Karpas-422 (cell line): Measurements from ENCODE around the gene CAMK2A. TPM values are rescaled to one million over a fixed set of nuclear protein-coding genes. Genes with fewer than 3 reads are reported as not detected.

ENCODE experiments used
- DNase-seq: peaks from one replicate; pipeline ENCODE4 v3.0.0-alpha.2; 2015
- H2AFZ ChIP-seq: fragments of 200-600 bp; sonication (generic); 2 replicates; pipeline ENCODE4 v1.6.1; 2014; ENCODE audit warnings: antibody characterized with exemption, low read length, mixed read lengths
- H3K27ac ChIP-seq: fragments of 200-600 bp; sonication (generic); 2 replicates; pipeline ENCODE4 v1.5.1; 2014; ENCODE audit warnings: mild to moderate bottlenecking, low read length, moderate library complexity
- H3K27me3 ChIP-seq: fragments of 200-600 bp; sonication (generic); 2 replicates; pipeline ENCODE4 v1.6.1; 2014; ENCODE audit warnings: low read length, mixed read lengths
- H3K36me3 ChIP-seq: fragments of 200-600 bp; sonication (generic); 2 replicates; pipeline ENCODE4 v1.6.1; 2014; ENCODE audit warnings: low read length, mixed read lengths; ENCODE audit not compliant: insufficient read depth
- H3K4me1 ChIP-seq: fragments of 200-600 bp; sonication (generic); 2 replicates; pipeline ENCODE4 v1.6.1; 2014; ENCODE audit warnings: mild to moderate bottlenecking, low read length, mixed read lengths
- H3K4me2 ChIP-seq: fragments of 200-600 bp; sonication (generic); 2 replicates; pipeline ENCODE4 v1.6.1; 2014; ENCODE audit warnings: low read length, low read depth, mild to moderate bottlenecking; ENCODE audit not compliant: poor library complexity, severe bottlenecking
- H3K4me3 ChIP-seq: fragments of 200-600 bp; sonication (generic); 2 replicates; pipeline ENCODE4 v1.5.1; 2014; ENCODE audit warnings: mild to moderate bottlenecking, antibody characterized with exemption, low read length, mixed read lengths
- H3K79me2 ChIP-seq: fragments of 200-600 bp; sonication (generic); 2 replicates; pipeline ENCODE4 v1.6.1; 2014; ENCODE audit warnings: mild to moderate bottlenecking, low read length, mixed read lengths
- H3K9ac ChIP-seq: fragments of 200-600 bp; sonication (generic); 2 replicates; pipeline ENCODE4 v1.6.0; 2014; ENCODE audit warnings: low read length
- H3K9me2 ChIP-seq: fragments of 200-600 bp; sonication (generic), shearing (Covaris generic); replicated peaks from 2 replicates; pipeline ENCODE4 v1.6.0; 2014; ENCODE audit warnings: mild to moderate bottlenecking, low read length, moderate library complexity; ENCODE audit not compliant: insufficient read depth
- H3K9me3 ChIP-seq: fragments of 300-700, 200-600 bp; sonication (generic); 2 replicates; pipeline ENCODE4 v1.6.1; 2014; ENCODE audit warnings: low read length, mixed read lengths
- H4K20me1 ChIP-seq: fragments of 200-600 bp; sonication (generic); 2 replicates; pipeline ENCODE4 v1.6.1; 2014; ENCODE audit warnings: mild to moderate bottlenecking, antibody characterized with exemption, low read length, low read depth; ENCODE audit not compliant: insufficient read depth
- total RNA-seq: library from RNA; depleted of rRNA; stranded (reverse); fragments of >200 nt; shearing (Covaris generic); gene quantifications from 2 replicates; pipeline ENCODE4 v1.2.3, GENCODE V29; 2014; ENCODE audit warnings: low replicate concordance

Gene CAMK2A
- total RNA-seq, 1 experiment from 2014 or later, result not detected

DNA sequence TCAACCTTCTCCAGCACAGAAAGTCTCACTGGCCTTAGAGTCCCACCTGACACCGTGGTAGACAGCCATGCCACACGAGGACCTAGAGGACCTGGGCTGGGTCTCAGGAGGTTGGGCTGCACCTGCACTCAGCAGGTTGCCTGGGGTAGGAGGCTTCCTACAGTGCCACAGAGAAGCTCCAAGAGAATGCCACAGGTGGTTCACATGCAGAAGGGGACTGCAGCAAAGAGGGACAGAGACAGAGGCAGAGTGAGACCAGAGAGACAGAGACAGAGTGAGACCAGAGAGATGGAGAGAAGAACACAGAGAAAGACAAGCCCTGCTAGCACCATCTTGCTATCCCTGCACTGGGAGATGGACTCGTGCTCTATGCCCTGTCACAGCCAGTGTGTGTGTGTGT lies 5.7 kb downstream of the CAMK2A start:
- Histone ChIP-seq H3K79me2 (no peaks in the 10 kb centered on the region), H3K4me2 (no peak overlapping the region), H3K9ac (no peak overlapping the region), H3K36me3 (no peaks in the 10 kb centered on the region), H3K4me1 (no peaks in the 10 kb centered on the region), H4K20me1 (no peaks in the 10 kb centered on the region), H3K27ac (no peak overlapping the region), H2AFZ (no peak overlapping the region), H3K4me3 (no peak overlapping the region), H3K9me3 (no peaks in the 10 kb centered on the region), H3K9me2 (no peaks in the 10 kb centered on the region), H3K27me3 (no peaks in the 10 kb centered on the region)
- no peak for DNase-seq

DNA sequence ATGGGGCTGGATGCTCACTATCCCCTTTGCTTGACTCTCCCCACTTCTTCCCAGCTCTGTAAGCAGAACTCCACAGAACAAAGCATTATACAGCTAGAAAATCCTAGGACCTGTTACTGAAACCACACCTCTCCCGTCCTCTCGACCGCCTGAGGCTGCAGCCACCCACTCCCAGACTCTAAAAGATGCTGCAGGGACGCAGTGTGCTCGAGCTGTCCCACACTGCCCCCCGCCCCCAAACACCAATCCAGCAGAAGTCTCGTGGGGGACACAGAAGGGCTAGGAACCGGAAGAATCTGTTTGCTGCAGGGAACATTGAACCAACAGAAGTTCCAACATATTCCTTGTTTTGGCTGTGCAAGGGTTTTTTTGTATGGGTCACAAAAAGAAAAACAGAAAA lies 7.6 kb downstream of the CAMK2A start:
- no peak overlapping the region for H3K9ac ChIP-seq
- no peak for DNase-seq
- H3K27ac ChIP-seq, result no peak overlapping the region
- H3K4me2 ChIP-seq, result no peak overlapping the region
- no peaks in the 10 kb centered on the region for H3K9me2 ChIP-seq
- H4K20me1 ChIP-seq, result no peaks in the 10 kb centered on the region
- H3K36me3 ChIP-seq, result no peaks in the 10 kb centered on the region
- H3K4me1 ChIP-seq, result no peaks in the 10 kb centered on the region
- no peaks in the 10 kb centered on the region for H3K27me3 ChIP-seq
- H2AFZ ChIP-seq, result no peak overlapping the region
- H3K9me3 ChIP-seq, result no peaks in the 10 kb centered on the region
- no peaks in the 10 kb centered on the region for H3K79me2 ChIP-seq
- H3K4me3 ChIP-seq, result no peak overlapping the region

DNA sequence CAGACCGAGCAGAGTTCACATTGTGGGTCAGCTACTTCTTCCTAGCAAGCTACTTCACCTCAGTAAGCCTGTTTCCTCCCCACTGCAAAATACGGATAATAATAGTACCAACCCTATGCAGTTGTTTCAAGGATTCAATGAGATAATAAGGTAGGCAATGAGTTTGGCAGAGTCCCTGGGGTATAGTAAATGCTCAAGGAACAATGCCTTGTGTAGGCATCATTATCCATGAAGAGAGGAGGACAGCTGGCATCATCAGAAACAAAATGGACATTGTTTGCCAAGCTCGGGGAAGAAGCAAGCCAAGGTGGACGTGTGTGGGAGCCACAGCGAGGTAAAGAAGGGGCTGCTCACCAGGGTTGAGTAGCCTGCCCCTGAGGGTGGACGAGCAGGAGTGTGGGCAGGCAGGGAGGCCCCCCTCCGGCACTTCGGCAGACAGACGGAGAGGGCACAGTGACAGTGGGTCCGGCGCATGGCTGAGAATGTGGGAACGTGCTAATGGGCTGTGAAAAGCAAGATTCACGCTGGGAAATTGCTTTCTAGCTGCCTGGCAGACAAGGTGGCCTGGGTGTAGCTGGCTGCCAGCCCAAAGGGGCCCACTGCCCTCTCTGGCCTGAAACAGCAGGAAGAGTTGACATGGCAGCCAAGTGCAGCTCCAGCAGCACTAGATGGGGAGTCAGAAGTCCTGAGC lies 10.1 kb downstream of the CAMK2A start:
- H3K4me1 ChIP-seq, result no peaks in the 10 kb centered on the region
- no peaks in the 10 kb centered on the region for H3K36me3 ChIP-seq
- no peak overlapping the region for H3K4me3 ChIP-seq
- no peak overlapping the region for H2AFZ ChIP-seq
- H3K27ac ChIP-seq, result no peak overlapping the region
- DNase-seq, result no peak
- H3K9me3 ChIP-seq, result no peaks in the 10 kb centered on the region
- H3K79me2 ChIP-seq, result no peaks in the 10 kb centered on the region
- H3K9me2 ChIP-seq, result no peaks in the 10 kb centered on the region
- H4K20me1 ChIP-seq, result no peaks in the 10 kb centered on the region
- no peak overlapping the region for H3K4me2 ChIP-seq
- no peaks in the 10 kb centered on the region for H3K27me3 ChIP-seq
- H3K9ac ChIP-seq, result no peak overlapping the region

- no peak overlapping the region for H3K9ac ChIP-seq
Observed at GRCh38 chr5:150278916-150279315, 10.7 kb downstream of the CAMK2A start.

DNA sequence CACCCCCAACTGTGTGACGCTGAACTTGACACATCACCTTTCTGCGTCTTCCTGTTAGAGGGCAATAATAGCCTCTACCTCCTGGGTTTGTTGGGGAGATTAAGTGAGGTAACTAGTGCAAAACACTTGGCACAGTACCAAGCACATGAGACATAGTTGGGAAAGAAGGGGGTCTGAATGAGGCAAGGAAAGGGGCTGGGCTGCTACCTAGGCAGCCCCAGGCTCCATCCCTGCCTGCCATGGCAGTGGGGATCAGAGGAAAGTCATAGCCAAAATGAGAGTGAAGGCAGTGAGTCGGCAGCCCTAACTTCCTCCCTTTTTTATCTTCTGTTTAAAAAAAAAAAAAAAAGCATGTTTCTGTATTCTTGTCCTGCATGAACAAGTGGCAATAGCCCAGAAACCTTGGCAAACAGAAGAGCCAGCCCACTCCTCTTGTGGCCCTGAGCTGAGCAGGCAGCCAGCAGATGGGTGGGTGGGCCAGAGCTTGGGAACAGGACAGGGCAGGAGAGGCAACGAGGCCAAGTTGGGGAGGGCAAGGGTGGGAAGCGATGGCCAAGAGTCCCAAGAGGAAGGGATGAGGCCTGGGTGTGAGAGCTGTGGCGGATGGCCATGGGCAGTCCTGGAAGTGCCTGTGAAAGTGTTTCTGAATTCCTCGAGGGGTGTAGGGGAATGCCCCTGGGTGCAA lies 11.4 kb downstream of the CAMK2A start:
- Histone ChIP-seq H3K79me2 (no peaks in the 10 kb centered on the region), H2AFZ (no peak overlapping the region), H3K9ac (no peak overlapping the region), H3K4me1 (no peaks in the 10 kb centered on the region), H3K27ac (no peak overlapping the region), H3K4me3 (no peak overlapping the region), H3K27me3 (no peaks in the 10 kb centered on the region), H3K9me3 (no peaks in the 10 kb centered on the region), H3K36me3 (no peaks in the 10 kb centered on the region), H4K20me1 (no peaks in the 10 kb centered on the region), H3K9me2 (no peaks in the 10 kb centered on the region), H3K4me2 (no peak overlapping the region)
- DNase-seq, result no peak

More at GRCh38 chr5:150278916-150279315, 10.7 kb downstream of the CAMK2A start:
- DNase-seq, result no peak
- Histone ChIP-seq H3K79me2 (no peaks in the 10 kb centered on the region), H3K27me3 (no peaks in the 10 kb centered on the region), H3K4me2 (no peak overlapping the region), H3K9me2 (no peaks in the 10 kb centered on the region), H2AFZ (no peak overlapping the region), H3K4me1 (no peaks in the 10 kb centered on the region), H3K4me3 (no peak overlapping the region), H3K27ac (no peak overlapping the region), H3K36me3 (no peaks in the 10 kb centered on the region), H3K9me3 (no peaks in the 10 kb centered on the region), H4K20me1 (no peaks in the 10 kb centered on the region)

- Histone ChIP-seq H3K4me2 (no peak overlapping the region), H3K9me3 (no peaks in the 10 kb centered on the region), H2AFZ (no peak overlapping the region), H3K9ac (no peak overlapping the region), H3K27ac (no peak overlapping the region), H3K36me3 (no peaks in the 10 kb centered on the region), H4K20me1 (no peaks in the 10 kb centered on the region), H3K79me2 (no peaks in the 10 kb centered on the region), H3K4me1 (no peaks in the 10 kb centered on the region), H3K27me3 (no peaks in the 10 kb centered on the region), H3K4me3 (no peak overlapping the region), H3K9me2 (no peaks in the 10 kb centered on the region)
- no peak for DNase-seq
Observed at GRCh38 chr5:150277043-150277442, 12.5 kb downstream of the CAMK2A start.

GRCh38 chr5:150274811-150275210 lies 14.8 kb downstream of the CAMK2A start:
- no peak overlapping the region for H3K27ac ChIP-seq
- no peaks in the 10 kb centered on the region for H3K79me2 ChIP-seq
- H4K20me1 ChIP-seq, result no peaks in the 10 kb centered on the region
- no peak overlapping the region for H2AFZ ChIP-seq
- no peak for DNase-seq
- no peaks in the 10 kb centered on the region for H3K9me2 ChIP-seq
- H3K9ac ChIP-seq, result no peak overlapping the region
- H3K4me2 ChIP-seq, result no peak overlapping the region
- no peaks in the 10 kb centered on the region for H3K9me3 ChIP-seq
- H3K27me3 ChIP-seq, result no peaks in the 10 kb centered on the region
- H3K36me3 ChIP-seq, result no peaks in the 10 kb centered on the region
- H3K4me1 ChIP-seq, result no peaks in the 10 kb centered on the region
- H3K4me3 ChIP-seq, result no peak overlapping the region

DNA sequence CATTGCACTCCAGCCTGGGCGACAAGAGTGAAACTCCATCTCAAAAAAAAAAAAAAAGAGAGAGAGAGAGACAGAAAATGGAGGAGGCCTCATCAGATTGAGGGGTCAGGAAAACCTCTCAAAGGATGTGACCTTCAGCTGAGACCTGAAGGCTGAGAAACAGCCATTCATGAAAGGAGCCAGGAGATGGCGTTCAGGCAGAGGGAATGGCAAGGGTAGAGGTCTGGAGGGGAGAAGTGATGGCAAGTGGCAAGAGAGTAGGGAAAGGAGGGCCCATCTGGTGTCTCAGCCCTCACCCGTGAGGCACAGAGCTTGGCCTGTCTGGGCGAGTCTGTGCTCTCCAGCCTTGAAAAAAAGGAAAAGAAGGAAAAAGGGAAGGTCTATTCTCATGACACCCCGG lies 17.0 kb downstream of the CAMK2A start:
- Histone ChIP-seq H3K27ac (no peak overlapping the region), H3K4me1 (no peaks in the 10 kb centered on the region), H3K79me2 (no peaks in the 10 kb centered on the region), H3K27me3 (no peaks in the 10 kb centered on the region), H4K20me1 (no peaks in the 10 kb centered on the region), H3K9me2 (no peaks in the 10 kb centered on the region), H3K9ac (no peak overlapping the region), H2AFZ (no peak overlapping the region), H3K9me3 (no peaks in the 10 kb centered on the region), H3K4me3 (no peak overlapping the region), H3K36me3 (no peaks in the 10 kb centered on the region), H3K4me2 (no peak overlapping the region)
- peak; percentile 77 for DNase-seq
